MCF 10A (cell line): ENCODE results near the gene ADAM10. TPM values are rescaled to one million over a fixed set of nuclear protein-coding genes. Genes with fewer than 3 reads are reported as not detected.

Experiments
- BruUV-seq: library from RNA; stranded (reverse); fragments of 400-500 nt; replicated peaks from 2 replicates; lab custom pipeline; 2021; lab: Mats Ljungman, UMichigan
- CTCF ChIA-PET: fragments of 300-600 bp; sonication (Branson Sonifier 250); formaldehyde crosslinking; extraction: SDS; loops from one replicate; lab custom pipeline; 2021; ENCODE audit warnings: antibody characterized with exemption, inconsistent platforms; lab: Yijun Ruan, JAX
- POLR2A ChIA-PET: fragments of 300-600, 350-650 bp; sonication (Branson Sonifier 250); formaldehyde crosslinking; extraction: SDS; loops from one replicate; lab custom pipeline; 2020; ENCODE audit warnings: antibody characterized with exemption, inconsistent platforms; lab: Yijun Ruan, JAX
- DNase-seq: peaks from one replicate; pipeline ENCODE4 v3.0.0-alpha.2; 2018; ENCODE audit not compliant: unreplicated experiment
- H3K27ac Mint-ChIP-seq: one replicate; pipeline ENCODE4 v1.8.0; 2022; ENCODE audit warnings: mild to moderate bottlenecking, low read depth, mixed read lengths; ENCODE audit not compliant: unreplicated experiment
- H3K27me3 Mint-ChIP-seq: one replicate; pipeline ENCODE4 v1.8.0; 2022; ENCODE audit warnings: mixed read lengths; ENCODE audit not compliant: insufficient read depth, unreplicated experiment
- H3K36me3 Mint-ChIP-seq: one replicate; pipeline ENCODE4 v1.8.0; 2022; ENCODE audit warnings: mild to moderate bottlenecking, moderate library complexity, mixed read lengths; ENCODE audit not compliant: insufficient read depth, unreplicated experiment
- H3K4me1 Mint-ChIP-seq: one replicate; pipeline ENCODE4 v1.8.0; 2022; ENCODE audit warnings: mixed read lengths; ENCODE audit not compliant: insufficient read depth, unreplicated experiment
- H3K4me3 Mint-ChIP-seq: one replicate; pipeline ENCODE4 v1.8.0; 2022; ENCODE audit warnings: mild to moderate bottlenecking, moderate library complexity, mixed read lengths; ENCODE audit not compliant: unreplicated experiment
- H3K9me3 Mint-ChIP-seq: one replicate; pipeline ENCODE4 v1.8.0; 2022; ENCODE audit warnings: mixed read lengths; ENCODE audit not compliant: unreplicated experiment
- intact Hi-C: fragments of 100-400 bp; cut with micrococcal nuclease; formaldehyde crosslinking; loops from 2 replicates; pipeline ENCODE4 v1.14.1; 2022
- total RNA-seq: library from RNA; stranded (reverse); gene quantifications from 2 replicates; pipeline ENCODE4 v1.2.3, GENCODE V29; 2022
- TF ChIP-seq, protein P1 (sequence below): fragments of 200-600 bp; IDR thresholded peaks from one replicate; pipeline ENCODE4 v1.8.0; 2022; ENCODE audit warnings: antibody characterized with exemption, mild to moderate bottlenecking; ENCODE audit not compliant: unreplicated experiment

The ADAM10 gene
- total RNA-seq, 1 experiment from 2014 or later = 87.5 TPM

DNA sequence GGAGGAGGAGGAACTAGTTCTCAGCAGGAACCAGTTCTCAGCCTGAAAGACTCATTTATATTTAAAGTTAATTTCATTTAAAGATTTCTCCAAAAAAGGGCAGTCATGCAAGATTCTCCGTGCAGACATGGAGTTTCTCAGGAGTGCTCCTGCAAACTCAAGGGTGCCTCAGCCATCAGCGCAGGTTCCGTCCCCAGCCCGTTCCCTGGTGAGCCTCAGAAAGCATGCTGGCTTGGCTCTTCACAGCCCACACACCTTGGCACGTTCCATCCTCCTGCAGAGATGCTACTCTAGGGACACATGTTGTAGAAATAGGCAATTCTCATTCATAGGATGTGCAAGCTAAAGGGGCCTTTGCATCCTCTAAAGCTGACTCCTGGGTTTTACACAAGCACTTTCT lies 194.7 kb downstream of the ADAM10 start:
- intact Hi-C loops = no loop called here
- BruUV-seq = no TSS peak
- Mint-ChIP-seq H3K27me3 (peaks cover 17% of the 10 kb centered on the region), H3K27ac (no peak overlapping the region), H3K9me3 (no peaks in the 10 kb centered on the region), H3K36me3 (no peaks in the 10 kb centered on the region), H3K4me3 (no peak overlapping the region), H3K4me1 (peaks cover 16% of the 10 kb centered on the region)
- TF ChIP-seq, protein P1, sequence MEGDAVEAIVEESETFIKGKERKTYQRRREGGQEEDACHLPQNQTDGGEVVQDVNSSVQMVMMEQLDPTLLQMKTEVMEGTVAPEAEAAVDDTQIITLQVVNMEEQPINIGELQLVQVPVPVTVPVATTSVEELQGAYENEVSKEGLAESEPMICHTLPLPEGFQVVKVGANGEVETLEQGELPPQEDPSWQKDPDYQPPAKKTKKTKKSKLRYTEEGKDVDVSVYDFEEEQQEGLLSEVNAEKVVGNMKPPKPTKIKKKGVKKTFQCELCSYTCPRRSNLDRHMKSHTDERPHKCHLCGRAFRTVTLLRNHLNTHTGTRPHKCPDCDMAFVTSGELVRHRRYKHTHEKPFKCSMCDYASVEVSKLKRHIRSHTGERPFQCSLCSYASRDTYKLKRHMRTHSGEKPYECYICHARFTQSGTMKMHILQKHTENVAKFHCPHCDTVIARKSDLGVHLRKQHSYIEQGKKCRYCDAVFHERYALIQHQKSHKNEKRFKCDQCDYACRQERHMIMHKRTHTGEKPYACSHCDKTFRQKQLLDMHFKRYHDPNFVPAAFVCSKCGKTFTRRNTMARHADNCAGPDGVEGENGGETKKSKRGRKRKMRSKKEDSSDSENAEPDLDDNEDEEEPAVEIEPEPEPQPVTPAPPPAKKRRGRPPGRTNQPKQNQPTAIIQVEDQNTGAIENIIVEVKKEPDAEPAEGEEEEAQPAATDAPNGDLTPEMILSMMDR = no peak
- ChIA-PET CTCF (no interaction called here), POLR2A (no interaction called here)
- no peak for DNase-seq

DNA sequence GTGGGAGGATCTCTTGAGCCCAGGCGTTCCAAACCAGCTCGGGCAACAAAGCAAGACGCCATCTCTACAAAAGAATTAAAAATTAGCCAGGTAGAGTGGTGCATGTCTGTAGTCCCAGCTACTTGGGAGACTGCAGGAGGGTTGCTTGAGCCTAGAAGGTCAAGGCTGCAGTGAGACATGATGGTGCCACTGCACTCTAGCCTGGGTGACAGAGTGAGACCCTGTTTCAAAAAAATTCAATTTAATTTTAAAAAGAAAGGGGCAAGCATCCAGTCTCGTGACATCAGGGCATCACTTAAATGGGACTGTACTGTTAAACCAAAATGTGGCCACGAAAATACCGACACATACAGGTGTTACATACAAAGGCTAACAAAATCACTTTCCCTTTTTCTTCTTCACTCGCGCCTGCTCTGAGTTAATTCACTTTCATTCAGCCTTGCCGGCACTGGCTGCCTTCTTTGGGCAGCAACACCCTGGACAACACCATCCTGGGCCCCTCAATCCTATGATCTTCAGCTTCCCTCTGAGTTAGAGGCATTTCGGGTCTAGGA lies 196.1 kb downstream of the ADAM10 start:
- intact Hi-C loops = no loop called here

DNA sequence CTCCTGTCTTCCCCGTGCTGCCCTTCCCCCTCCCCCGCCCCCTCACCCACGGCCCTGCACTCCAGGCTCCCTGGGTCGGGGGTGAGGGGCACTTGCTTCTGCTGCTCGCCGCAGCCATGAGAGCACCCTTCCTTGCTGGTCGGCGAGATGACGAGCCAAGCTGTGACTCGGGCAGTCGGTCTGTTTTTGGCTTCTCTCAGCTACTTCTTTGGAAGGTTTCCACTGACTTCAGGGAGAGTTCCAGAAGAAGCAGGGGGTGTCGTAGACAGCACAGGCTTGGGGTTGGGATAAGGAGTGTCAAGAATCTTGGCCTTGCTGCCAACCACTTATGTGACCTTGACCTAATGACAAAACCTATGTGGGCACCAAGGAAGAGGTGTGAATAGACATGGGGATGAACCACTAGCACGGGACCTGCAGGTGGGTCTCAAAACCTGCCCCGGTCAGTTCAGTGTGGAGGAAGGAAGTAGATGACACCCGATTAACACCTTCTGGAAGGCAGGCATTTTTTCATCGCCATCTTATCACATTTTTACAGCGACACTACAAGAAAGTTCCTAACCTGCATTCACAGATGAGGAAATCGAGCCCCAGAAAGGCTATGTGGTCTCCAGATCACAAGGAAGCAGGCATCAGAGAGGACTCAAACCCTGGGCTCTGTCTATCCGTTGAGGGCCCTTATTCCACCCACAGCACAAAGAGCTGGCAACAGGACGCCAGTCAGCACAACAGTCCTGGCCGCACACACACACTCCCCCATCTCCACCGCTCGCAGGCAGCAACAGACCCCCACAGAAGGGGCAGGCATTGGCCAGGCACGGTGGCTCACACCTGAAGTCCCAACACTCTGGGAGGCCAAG lies 196.8 kb downstream of the ADAM10 start:
- H3K9me3 Mint-ChIP-seq = no peaks in the 10 kb centered on the region
- intact Hi-C loops = no loop called here
- TF ChIP-seq, protein P1 = no peak
- no peaks in the 10 kb centered on the region for H3K36me3 Mint-ChIP-seq
- ChIA-PET CTCF (interaction anchor here (0.6 to 0.8 kb wide), 2 partner anchors 22 to 323 kb away, joined by 3 read pairs; no protein-coding TSS in a partner anchor), POLR2A (no interaction called here)
- BruUV-seq = no TSS peak
- no peak for DNase-seq
- no peak overlapping the region for H3K4me3 Mint-ChIP-seq
- peak overlapping the region; percentile 98 for H3K27ac Mint-ChIP-seq
- H3K27me3 Mint-ChIP-seq = peaks cover 17% of the 10 kb centered on the region
- peaks cover 20% of the 10 kb centered on the region for H3K4me1 Mint-ChIP-seq

More for the DNA sequence above, 196.1 kb downstream of the ADAM10 start:
- CTCF ChIA-PET = no interaction called here
- POLR2A ChIA-PET = no interaction called here
- H3K36me3 Mint-ChIP-seq = no peaks in the 10 kb centered on the region
- peaks cover 16% of the 10 kb centered on the region for H3K4me1 Mint-ChIP-seq
- H3K4me3 Mint-ChIP-seq = no peak overlapping the region
- no TSS peak for BruUV-seq
- H3K27ac Mint-ChIP-seq = no peak overlapping the region
- TF ChIP-seq, protein P1 = no peak
- no peaks in the 10 kb centered on the region for H3K9me3 Mint-ChIP-seq
- H3K27me3 Mint-ChIP-seq = peaks cover 17% of the 10 kb centered on the region
- DNase-seq = no peak

DNA sequence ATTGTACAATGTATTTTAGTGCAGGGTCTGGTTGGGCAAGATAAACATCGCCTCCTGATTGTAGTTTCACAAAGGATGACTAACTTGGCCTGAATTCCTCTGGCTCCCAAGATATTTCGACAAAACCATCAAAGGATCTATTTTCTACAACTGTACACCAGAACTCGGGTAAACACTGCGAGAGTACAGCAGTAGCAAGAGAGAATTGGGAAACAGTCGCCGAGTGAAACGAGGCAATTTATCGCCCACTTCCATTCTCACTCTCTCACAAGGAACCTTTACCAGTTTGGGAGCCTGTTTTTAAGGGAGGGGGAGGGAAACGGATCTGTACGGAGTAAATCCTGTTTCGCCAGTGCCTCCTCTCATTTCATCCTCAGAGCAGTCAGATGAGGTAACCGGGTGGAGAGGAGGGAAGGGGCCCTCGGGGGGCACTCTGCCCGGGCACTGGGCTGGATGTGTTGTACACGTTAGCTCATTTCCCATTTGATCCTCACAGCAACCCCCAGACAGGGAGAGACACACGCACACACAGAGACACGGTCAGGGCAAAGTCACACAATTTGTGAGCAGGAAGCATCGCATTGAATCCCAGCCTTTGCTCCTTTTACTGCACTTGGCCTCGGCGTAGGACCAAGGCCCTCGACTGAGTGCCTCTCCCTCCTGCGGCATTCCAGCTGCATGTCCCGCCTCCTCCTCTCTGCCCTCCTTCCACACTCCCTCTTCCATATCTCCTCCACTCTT lies 197.6 kb downstream of the ADAM10 start:
- peak overlapping the region; percentile 59 for H3K4me3 Mint-ChIP-seq
- peak; percentile 93 for DNase-seq
- BruUV-seq = no TSS peak
- H3K36me3 Mint-ChIP-seq = no peaks in the 10 kb centered on the region
- CTCF ChIA-PET = interaction anchor here (0.6 to 0.8 kb wide), 2 partner anchors 23 to 322 kb away, joined by 3 read pairs; no protein-coding TSS in a partner anchor
- H3K27ac Mint-ChIP-seq = peak overlapping the region; percentile 98
- H3K27me3 Mint-ChIP-seq = peaks cover 17% of the 10 kb centered on the region
- TF ChIP-seq, protein P1 = no peak
- H3K4me1 Mint-ChIP-seq = peaks cover 28% of the 10 kb centered on the region
- intact Hi-C loops = no loop called here
- H3K9me3 Mint-ChIP-seq = no peaks in the 10 kb centered on the region
- POLR2A ChIA-PET = no interaction called here
